Stimulated activated effector memory CD8-positive, alpha-beta T cell treated with anti-CD3 and anti-CD28 coated beads, Interleukin-12 subunit alpha, Interleukin-12 subunit beta, amount 100 ng/mL, for 72 hours (primary cell): ENCODE measurements around the gene PDLIM4.

Source experiments
- ATAC-seq: fragments of 150-1000 bp; cut with Tn5 transposase; 2 replicates; pipeline ENCODE4 v1.10.0; 2021
- DNase-seq, 2 donors: peaks; one replicate each; pipeline ENCODE4 v3.0.0; 2021 to 2022; ENCODE audit warnings: low spot score in 2 of 2
- H3K27ac Mint-ChIP-seq: one replicate; pipeline ENCODE4 v1.8.0; 2022; ENCODE audit warnings: mild to moderate bottlenecking, mixed read lengths
- H3K36me3 Mint-ChIP-seq: one replicate; pipeline ENCODE4 v1.8.0; 2022; ENCODE audit warnings: mild to moderate bottlenecking, mixed read lengths
- H3K4me1 Mint-ChIP-seq: one replicate; pipeline ENCODE4 v1.8.0; 2022; ENCODE audit warnings: mixed read lengths
- H3K4me3 Mint-ChIP-seq: one replicate; pipeline ENCODE4 v1.8.0; 2022; ENCODE audit warnings: mild to moderate bottlenecking, mixed read lengths
- H3K9me3 Mint-ChIP-seq: one replicate; pipeline ENCODE4 v1.8.0; 2022; ENCODE audit warnings: mixed read lengths

The PDLIM4 gene

GRCh38 chr5:132275367-132276220 is 18.1 kb downstream of the PDLIM4 start:
- Mint-ChIP-seq H3K4me3 (no peak overlapping the region), H3K27ac (peak overlapping the region; percentile 57), H3K4me1 (peaks cover 18% of the 10 kb centered on the region), H3K9me3 (no peaks in the 10 kb centered on the region), H3K36me3 (no peaks in the 10 kb centered on the region)
- DNase-seq (no peak), ATAC-seq (no peak)

DNA sequence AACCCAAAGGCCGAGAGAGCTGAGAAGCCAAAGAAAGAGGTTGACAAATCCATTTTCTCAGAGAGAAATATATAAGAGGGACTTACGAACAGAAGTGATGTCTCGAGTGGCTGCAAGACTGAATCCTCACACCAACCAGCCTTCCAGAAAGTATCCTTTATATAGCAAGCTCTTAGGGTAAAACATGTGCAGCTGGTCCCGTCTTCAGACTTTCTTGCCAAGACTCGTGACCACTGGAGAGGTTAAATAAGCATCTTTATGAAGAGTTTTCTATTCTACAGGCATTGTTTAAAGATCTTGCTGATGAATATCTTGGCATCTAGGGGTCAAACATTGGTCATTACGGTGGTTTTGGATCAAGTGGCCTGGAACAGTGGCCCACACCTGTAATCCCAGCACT is 19.8 kb downstream of the PDLIM4 start:
- ATAC-seq (no peak), DNase-seq (no peak)
- no peaks in the 10 kb centered on the region for H3K36me3 Mint-ChIP-seq
- H3K4me3 Mint-ChIP-seq = no peak overlapping the region
- H3K4me1 Mint-ChIP-seq = peaks cover 8% of the 10 kb centered on the region
- H3K9me3 Mint-ChIP-seq = no peaks in the 10 kb centered on the region
- no peak overlapping the region for H3K27ac Mint-ChIP-seq

- Mint-ChIP-seq H3K4me1 (no peaks in the 10 kb centered on the region), H3K27ac (no peak overlapping the region), H3K36me3 (no peaks in the 10 kb centered on the region), H3K9me3 (no peaks in the 10 kb centered on the region), H3K4me3 (no peak overlapping the region)
- ATAC-seq (no peak), DNase-seq (no peak)
Measured at GRCh38 chr5:132277971-132278853, 20.7 kb downstream of the PDLIM4 start.

DNA sequence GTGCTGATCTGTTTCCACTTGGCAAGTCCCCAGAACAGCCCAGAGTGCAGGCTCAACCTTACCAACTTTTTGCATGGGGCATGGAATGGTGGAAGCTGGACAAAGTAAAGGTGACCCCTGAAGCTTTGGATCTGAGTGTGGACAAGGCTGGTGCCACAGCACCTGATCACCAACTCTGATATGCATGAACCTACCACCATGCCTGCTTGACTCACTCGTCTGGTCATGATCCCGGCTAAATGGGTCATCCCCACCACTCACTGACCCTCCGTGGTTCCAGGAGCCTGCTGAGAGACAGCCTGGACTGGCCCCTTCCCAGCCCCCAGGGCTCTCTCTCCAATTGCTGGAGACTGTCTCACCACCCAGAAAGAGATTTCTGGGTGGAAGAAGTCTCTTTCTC is 22.3 kb downstream of the PDLIM4 start:
- Mint-ChIP-seq H3K9me3 (no peaks in the 10 kb centered on the region), H3K36me3 (no peaks in the 10 kb centered on the region), H3K4me3 (no peak overlapping the region), H3K27ac (no peak overlapping the region), H3K4me1 (no peaks in the 10 kb centered on the region)
- no peak for ATAC-seq
- no peak for DNase-seq

DNA sequence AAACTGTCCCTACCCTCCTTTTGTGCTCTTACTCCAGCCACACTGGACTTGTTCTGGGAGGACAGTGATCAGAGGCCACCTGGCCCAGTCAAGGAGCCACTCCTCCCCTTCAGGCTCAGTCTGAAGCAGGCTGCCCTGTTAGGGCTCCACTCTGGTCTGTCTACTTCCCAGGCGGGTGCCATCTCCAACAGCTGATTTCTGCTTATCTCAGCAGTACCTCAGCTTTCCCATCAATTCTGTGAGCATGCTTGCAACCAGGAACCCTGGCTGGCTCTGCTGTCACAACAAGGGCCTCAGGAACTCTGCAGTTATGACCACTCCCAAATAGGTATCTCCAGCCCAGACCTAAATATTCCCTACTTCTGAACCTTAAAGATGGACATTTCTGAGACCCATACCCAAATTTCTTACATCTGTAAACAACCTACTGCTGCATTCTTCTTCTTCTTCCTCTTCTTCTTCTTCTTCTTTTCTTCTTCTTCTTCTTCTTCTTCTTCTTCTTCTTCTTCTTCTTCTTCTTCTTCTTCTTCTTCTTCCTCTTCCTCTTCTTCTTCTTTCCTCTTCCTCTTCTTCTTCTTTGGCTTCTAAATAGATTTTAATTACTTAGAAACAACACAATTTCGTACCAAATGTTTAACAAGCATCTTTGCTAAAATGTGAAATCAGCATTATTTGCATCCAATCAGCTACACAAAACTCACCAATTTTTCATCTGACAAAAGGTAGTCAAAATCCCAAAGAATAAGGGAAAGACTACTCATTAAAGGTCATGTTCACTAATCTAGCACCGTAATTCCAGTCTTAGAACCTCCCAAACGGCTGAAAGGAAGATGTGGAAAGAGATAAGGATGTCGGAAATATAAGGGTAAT is 23.1 kb downstream of the PDLIM4 start:
- DNase-seq (no peak), ATAC-seq (no peak)
- no peak overlapping the region for H3K27ac Mint-ChIP-seq
- H3K4me1 Mint-ChIP-seq = no peaks in the 10 kb centered on the region
- H3K9me3 Mint-ChIP-seq = no peaks in the 10 kb centered on the region
- H3K36me3 Mint-ChIP-seq = no peaks in the 10 kb centered on the region
- no peak overlapping the region for H3K4me3 Mint-ChIP-seq

GRCh38 chr5:132281856-132282614 is 24.5 kb downstream of the PDLIM4 start:
- Mint-ChIP-seq H3K4me1 (no peaks in the 10 kb centered on the region), H3K36me3 (no peaks in the 10 kb centered on the region), H3K9me3 (no peaks in the 10 kb centered on the region), H3K27ac (no peak overlapping the region), H3K4me3 (no peak overlapping the region)
- DNase-seq = no peak
- ATAC-seq = no peak

DNA sequence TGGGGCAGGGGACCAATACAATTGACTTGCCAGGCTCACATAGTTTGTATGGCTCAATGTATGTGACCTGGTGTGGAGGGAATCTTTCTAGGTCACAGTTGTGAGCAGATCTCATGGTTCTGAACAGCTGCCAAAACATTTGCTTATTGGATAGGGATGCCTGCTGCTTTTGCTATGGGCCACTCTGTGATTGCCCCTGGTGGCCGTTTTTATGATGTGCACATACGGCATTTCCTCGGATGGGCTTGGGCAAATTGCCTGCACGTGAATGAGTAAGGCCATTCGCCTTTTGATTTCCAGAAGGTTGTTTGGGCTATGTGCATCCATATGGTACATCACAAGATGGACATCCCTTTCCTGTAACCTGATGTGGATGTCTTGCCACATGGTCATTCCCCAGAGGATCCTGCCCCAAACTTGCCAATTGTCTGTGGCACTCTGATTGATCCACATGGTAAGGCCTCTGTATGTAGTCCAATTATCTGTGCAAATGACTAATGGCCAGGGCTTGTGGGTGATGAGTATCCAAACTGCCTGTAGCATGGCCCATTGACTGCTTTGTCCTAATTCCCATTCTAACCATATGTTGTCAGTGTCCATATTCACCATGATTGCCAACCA is 26.0 kb downstream of the PDLIM4 start:
- ATAC-seq (no peak), DNase-seq (no peak)
- H3K36me3 Mint-ChIP-seq = no peaks in the 10 kb centered on the region
- no peaks in the 10 kb centered on the region for H3K4me1 Mint-ChIP-seq
- H3K9me3 Mint-ChIP-seq = no peaks in the 10 kb centered on the region
- no peak overlapping the region for H3K4me3 Mint-ChIP-seq
- no peak overlapping the region for H3K27ac Mint-ChIP-seq

GRCh38 chr5:132289097-132289496 is 31.6 kb downstream of the PDLIM4 start:
- H3K9me3 Mint-ChIP-seq = no peaks in the 10 kb centered on the region
- H3K27ac Mint-ChIP-seq = no peak overlapping the region
- ATAC-seq = no peak
- no peak overlapping the region for H3K4me3 Mint-ChIP-seq
- H3K36me3 Mint-ChIP-seq = peaks cover 5% of the 10 kb centered on the region
- DNase-seq = no peak
- H3K4me1 Mint-ChIP-seq = peaks cover 11% of the 10 kb centered on the region

DNA sequence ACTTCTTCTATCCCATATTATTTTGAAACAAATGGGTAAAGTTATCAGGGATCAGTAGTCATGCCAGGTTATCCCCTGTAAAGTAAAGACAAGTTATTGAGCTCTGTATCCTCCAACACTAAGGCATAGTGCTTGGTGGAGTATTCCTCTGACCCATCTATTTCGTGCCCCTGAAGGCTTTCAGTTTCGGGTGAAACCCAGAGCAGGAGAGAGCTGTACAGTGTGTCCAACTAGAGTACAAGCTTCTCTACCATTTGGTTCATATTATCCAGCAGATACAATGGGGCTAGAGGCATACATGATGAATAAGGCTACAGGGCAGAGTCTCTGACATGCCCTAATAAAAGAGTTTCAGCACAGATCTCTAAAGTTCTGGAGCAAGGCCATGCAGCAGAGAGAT is 33.5 kb downstream of the PDLIM4 start:
- H3K36me3 Mint-ChIP-seq = peaks cover 10% of the 10 kb centered on the region
- H3K9me3 Mint-ChIP-seq = no peaks in the 10 kb centered on the region
- H3K27ac Mint-ChIP-seq = no peak overlapping the region
- peaks cover 23% of the 10 kb centered on the region for H3K4me1 Mint-ChIP-seq
- no peak for DNase-seq
- H3K4me3 Mint-ChIP-seq = no peak overlapping the region
- no peak for ATAC-seq

DNA sequence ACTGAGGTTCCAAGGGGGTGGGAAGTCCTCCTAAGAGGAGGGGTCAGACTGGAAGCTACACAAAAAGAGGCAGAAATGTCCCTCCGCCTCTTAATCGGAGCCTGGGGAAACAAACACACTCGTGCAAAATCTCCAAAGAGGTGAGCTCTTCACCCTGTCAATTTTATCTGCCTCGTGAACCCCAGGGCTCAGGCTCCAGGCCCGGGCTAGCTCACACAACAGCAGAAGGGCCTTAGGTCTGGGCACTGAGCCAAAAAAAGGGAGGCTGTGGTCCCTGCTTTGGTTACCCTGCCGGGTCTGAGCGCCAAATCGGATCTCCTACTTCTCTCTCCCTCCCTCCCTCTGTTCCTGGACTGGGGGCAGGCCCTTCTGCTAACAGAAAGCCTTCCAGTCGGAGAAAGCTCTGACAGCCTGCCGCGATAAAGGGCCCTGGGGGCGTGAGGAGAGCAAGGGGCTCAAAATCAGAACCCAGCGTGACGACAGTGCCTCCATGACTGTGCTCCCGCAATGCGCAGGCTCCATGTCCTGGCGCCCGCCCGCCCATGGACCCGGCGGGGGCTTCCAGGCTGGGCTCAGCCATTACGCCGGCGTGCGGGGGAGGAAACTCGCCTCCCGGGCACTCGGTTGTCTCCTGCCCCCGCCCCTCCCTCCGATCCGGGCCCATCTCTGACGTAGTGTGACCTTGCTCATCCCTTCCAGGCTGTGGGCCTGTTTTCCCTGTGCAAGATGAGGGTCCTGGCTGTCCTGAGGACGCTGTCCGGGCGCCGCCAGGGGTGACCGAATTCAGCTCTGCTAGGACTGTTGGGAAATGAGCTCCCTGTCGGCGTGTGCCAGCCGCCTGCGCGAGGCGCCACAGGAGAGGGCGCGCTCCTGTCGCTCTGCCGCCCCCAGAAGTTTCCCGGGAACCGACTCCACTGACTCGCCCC is 35.8 kb downstream of the PDLIM4 start:
- H3K36me3 Mint-ChIP-seq = peaks cover 10% of the 10 kb centered on the region
- ATAC-seq = peak; percentile 69
- H3K27ac Mint-ChIP-seq = peak overlapping the region; percentile 93
- peak; percentile 63 to 88 for DNase-seq
- peak overlapping the region; percentile 93 for H3K4me3 Mint-ChIP-seq
- H3K4me1 Mint-ChIP-seq = peaks cover 35% of the 10 kb centered on the region
- H3K9me3 Mint-ChIP-seq = no peaks in the 10 kb centered on the region

- Mint-ChIP-seq H3K9me3 (no peaks in the 10 kb centered on the region), H3K36me3 (peaks cover 10% of the 10 kb centered on the region), H3K4me1 (peaks cover 36% of the 10 kb centered on the region), H3K4me3 (peak within 1 kb of the TSS; percentile 93), H3K27ac (peak within 1 kb of the TSS; percentile 93)
- DNase-seq = peak; percentile 71 to 91
- peak; percentile 84 for ATAC-seq
Measured at GRCh38 chr5:132293992-132294727, 36.7 kb downstream of the PDLIM4 start, which contains the start of gene SLC22A4. Gene SLC22A4, plus strand, starts transcription at chr5:132294394. Its CDS starts 223 bp downstream, at chr5:132294617.

- Mint-ChIP-seq H3K36me3 (peaks cover 10% of the 10 kb centered on the region), H3K27ac (peak overlapping the region; percentile 93), H3K4me1 (peaks cover 36% of the 10 kb centered on the region), H3K9me3 (no peaks in the 10 kb centered on the region), H3K4me3 (peak overlapping the region; percentile 93)
- ATAC-seq (peak; percentile 71), DNase-seq (peak; percentile 30 to 79)
Measured at GRCh38 chr5:132294728-132295504, 37.4 kb downstream of the PDLIM4 start.
